Gastroesophageal sphincter (tissue), 3 donors: ENCODE results near the gene HMG20A.

Source experiments
- POLR2AphosphoS5 ChIP-seq: sonication (generic); formaldehyde crosslinking; IDR thresholded peaks from one replicate; pipeline ENCODE4 v1.6.1; 2017; ENCODE audit warnings: antibody characterized with exemption
- TF ChIP-seq, protein P1 (sequence below), 4 experiments: fragments of 200-600 bp in 2 of 4; fragments of 450-650 bp in 2 of 4; sonication (generic) in 1 of 4; IDR thresholded peaks; one replicate each; pipeline ENCODE4 v1.5.1; 2017 to 2019; ENCODE audit warnings: antibody characterized with exemption in 4 of 4, mild to moderate bottlenecking in 2 of 4, moderate library complexity in 2 of 4

DNA sequence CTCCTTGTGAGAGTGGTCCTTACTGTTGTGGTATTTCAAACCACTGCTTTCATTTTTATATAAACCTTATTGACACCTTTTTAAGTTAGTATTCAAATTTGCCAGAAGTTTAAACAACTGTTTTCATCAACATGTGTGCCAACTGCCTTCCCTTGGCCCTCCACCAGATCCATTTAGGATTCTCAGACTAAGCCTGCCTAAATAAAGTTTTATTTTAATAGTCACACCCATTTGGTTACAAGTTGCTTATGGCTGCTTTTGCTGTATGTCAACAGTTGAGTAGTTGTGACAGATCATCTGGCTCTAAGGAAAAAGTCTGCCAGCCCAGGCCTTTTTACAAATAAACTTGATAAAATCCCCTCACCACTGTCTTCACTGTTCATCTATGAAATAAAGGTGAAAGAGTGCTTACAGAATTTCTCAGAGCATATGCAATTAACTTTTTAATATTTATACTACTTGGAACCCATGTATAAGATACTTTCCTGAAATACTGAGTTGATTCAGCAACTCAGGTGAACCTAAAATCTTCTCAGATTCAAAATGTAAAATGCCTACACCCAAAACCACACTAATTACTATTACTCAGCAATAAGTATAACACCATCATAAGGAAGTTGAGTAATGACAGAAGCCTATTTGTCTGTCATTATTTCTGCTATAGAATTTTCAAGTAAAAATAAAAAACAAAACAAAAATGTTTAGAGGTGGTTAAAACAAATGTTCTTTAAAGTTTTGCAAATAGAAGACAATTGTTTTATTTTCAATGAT lies 35.9 kb upstream of the HMG20A start:
- TF ChIP-seq, protein P1, sequence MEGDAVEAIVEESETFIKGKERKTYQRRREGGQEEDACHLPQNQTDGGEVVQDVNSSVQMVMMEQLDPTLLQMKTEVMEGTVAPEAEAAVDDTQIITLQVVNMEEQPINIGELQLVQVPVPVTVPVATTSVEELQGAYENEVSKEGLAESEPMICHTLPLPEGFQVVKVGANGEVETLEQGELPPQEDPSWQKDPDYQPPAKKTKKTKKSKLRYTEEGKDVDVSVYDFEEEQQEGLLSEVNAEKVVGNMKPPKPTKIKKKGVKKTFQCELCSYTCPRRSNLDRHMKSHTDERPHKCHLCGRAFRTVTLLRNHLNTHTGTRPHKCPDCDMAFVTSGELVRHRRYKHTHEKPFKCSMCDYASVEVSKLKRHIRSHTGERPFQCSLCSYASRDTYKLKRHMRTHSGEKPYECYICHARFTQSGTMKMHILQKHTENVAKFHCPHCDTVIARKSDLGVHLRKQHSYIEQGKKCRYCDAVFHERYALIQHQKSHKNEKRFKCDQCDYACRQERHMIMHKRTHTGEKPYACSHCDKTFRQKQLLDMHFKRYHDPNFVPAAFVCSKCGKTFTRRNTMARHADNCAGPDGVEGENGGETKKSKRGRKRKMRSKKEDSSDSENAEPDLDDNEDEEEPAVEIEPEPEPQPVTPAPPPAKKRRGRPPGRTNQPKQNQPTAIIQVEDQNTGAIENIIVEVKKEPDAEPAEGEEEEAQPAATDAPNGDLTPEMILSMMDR (IDR thresholded peaks at IDR 0.05), result no peak
- TF ChIP-seq POLR2AphosphoS5, result no peak
